Right ventricle myocardium superior (tissue), 1 donor: Measurements from ENCODE around the gene SMARCA2. TPM values are rescaled to one million over a fixed set of nuclear protein-coding genes. Genes with fewer than 3 reads are reported as not detected.
"Not testable (repeated sequence)": the region's sequence is repeated elsewhere in the genome, so short reads cannot be mapped to it uniquely, and the experiment has no call there.

Source experiments
- ATAC-seq: fragments of 200-7000 bp; cut with Tn5 transposase; one replicate; pipeline ENCODE4 v1.9.1; 2020; ENCODE audit warnings: mild to moderate bottlenecking; ENCODE audit not compliant: poor library complexity
- DNase-seq: peaks from one replicate; pipeline ENCODE4 v3.0.0-alpha.2; 2020
- intact Hi-C: fragments of 100-400 bp; cut with DNase I; formaldehyde crosslinking; loops from one replicate; pipeline ENCODE4 v1.11.2; 2022
- total RNA-seq: library from RNA; stranded (reverse); fragmentation: NEBNext Ultra II Directional; extraction: Animal tissue kit (Norgen Biotek cat#: 25700); gene quantifications from one replicate; pipeline ENCODE4 v1.2.1, GENCODE V29; 2021
- donor health status: DM: no; HTN: yes; CAD: no; lungs with severe emphysema.

SMARCA2 gene
- total RNA-seq, 1 donor from 2014 or later: 101 TPM

DNA sequence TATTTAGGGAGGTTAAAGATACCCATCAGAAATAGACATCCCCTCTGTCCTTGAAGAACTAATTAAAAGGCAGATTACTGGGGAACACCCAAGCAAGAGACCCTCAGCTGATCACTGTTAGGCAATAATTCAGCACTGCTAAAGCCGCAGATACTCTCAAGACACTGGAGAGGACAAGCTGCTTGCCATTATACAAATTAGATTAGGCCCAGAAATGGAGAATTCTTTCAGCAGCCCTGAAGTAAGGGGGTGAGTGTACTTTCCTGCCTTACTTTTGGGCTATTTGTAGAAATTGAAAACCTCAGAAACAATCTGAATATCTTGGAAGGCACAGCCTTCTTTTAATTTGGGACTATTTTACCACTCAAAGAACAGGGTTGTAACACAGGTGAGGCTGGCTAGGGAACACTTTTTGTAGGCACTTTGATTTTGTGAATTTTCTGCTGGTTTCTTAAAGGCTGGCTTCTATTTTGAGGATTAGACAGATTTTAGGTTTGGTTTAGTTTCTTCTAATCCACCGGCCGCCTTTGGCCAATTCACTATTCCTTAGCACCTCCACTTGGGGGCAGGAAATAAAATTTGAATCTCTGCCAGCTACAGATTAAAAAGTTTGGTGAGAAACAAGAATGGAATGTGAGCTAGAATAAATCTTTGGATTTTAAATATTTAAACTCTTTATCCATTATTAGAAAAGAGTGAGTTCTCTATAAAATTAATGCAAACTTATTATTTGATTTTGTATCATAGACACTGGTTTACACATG, 106.0 kb downstream of the SMARCA2 start:
- DNase-seq: no peak
- ATAC-seq: no peak
- intact Hi-C loops: loop anchor here (10.0 kb wide), 1 partner anchor 114 kb away; no protein-coding TSS in a partner anchor

DNA sequence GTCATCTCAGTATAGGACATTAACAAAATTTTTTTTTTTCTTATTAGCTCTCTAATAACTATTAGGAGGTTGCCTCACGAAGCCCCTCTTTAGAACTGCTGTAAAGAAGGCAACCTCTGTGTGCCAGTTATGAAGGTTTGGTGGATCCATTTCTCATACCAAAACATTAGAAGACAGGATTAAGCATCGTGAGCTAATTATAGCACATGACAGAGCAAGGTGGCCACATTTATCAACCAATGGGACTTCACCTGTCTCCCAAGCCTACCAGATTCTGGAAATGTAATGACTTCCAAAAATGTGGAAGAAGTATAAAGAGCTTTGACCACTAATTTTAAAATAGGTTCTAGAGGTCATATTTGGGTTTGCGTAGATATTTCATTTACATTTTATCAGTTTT, 107.2 kb downstream of the SMARCA2 start:
- intact Hi-C loops: loop anchor here (10.0 kb wide), 1 partner anchor 113 kb away; no protein-coding TSS in a partner anchor
- DNase-seq (no peak), ATAC-seq (no peak)

DNA sequence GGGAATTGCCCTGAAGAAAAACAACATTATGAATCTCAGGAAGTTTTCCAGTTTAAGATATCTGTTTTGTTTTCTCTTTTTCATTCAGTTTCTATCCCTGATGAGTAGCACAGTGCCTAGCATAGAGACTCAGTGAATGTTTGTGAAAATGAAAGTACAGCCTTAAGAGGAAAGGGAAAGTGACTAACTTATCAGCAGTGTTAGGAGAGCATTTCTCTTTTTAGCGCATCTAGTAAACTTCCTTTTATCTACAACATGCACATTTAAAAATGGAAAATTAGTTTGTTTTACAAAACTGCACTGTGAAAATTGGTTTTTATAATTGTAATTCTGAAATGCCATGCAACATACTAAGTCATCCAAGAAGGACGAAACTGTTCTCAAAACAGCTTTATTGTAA, 110.8 kb downstream of the SMARCA2 start:
- ATAC-seq: peak; percentile 57
- intact Hi-C loops: loop anchor here (10.0 kb wide), 1 partner anchor 109 kb away; no protein-coding TSS in a partner anchor
- no peak for DNase-seq

DNA sequence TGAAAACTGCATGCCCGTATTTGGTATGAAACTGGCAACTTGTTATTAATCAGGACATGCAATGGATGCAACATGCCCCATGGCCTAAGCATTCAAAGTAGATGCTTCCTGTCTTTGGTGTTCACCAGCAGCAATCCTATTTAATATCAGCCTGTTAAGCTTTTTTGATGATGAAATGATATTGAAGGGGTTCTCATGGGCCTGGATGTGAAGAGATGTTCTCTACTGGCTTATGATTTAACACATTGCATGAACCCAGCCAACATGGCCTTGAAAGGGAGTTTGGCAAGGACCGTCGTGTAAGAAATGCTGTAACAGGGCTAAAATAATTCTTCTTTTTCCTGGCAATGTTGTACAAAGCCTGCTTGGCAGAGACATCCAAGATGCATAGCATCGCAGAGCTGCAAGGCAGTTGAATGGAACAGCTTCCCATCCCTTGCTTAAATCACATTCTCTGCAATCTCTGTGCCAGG, 111.2 kb downstream of the SMARCA2 start:
- ATAC-seq: peak; percentile 32
- intact Hi-C loops: loop anchor here (10.0 kb wide), 1 partner anchor 108 kb away; no protein-coding TSS in a partner anchor
- no peak for DNase-seq

DNA sequence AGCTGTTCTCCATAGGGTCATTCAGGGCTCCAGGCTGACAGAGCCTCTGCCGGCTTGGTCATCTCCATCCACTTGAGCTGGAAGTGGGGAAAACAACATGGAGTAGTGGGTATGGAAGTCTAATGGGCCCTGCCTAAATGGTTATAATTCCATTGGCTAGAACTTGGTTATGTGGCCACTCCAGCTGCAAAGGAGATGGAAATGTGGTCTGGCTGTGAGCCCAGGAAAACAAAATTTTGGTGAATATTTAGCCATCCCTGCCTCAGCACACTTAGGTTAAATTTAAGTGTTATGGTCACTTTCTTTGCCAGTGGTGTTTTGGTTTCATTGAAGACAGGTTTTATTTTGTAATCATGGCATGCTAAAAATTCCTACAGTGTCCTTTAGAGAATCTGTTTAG, 112.3 kb downstream of the SMARCA2 start:
- ATAC-seq: peak; percentile 2
- DNase-seq: no peak
- intact Hi-C loops: loop anchor here (10.0 kb wide), 1 partner anchor 107 kb away; no protein-coding TSS in a partner anchor

DNA sequence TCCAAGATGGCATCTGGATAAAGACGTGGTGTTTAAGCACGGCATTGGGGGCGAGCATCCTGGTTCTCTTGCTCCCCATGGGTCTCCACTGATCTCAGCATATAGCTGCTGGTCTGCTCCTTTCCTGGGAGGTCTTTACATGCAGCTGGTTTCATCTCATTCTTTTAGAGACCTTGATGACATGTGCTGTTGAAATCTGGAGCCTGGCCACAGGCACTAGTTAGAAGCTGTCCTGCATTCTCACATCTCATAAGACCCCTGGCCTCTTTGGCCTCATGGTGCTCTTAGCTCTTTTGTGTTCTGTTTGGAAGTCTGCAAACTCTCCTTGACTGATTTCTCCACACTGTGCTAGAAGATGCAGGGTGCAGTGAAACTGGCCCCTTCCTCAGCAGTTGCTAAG, 113.0 kb downstream of the SMARCA2 start:
- intact Hi-C loops: loop anchor here (10.0 kb wide), 1 partner anchor 107 kb away; no protein-coding TSS in a partner anchor
- no peak for DNase-seq
- ATAC-seq: no peak

DNA sequence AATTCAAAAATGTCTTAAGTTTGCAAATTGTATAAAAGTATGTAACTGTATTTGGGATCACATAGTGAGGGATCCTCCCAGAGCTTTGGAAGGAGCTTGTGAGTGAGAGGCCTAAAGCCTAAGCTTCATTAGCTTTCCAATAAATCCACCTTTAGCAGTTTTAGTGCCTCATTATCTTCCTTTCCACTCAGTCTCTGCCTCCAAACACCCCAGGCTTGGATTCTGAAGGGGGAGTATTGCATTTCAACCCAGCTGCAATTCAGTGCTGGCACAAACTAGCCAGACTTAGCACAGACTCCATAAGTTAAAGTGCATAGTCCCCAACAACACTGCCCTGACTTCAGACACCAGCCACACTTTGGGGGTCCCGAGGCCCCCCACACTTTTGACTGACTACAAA, 113.5 kb downstream of the SMARCA2 start:
- DNase-seq (no peak), ATAC-seq (no peak)
- intact Hi-C loops: loop anchor here (10.0 kb wide), 1 partner anchor 106 kb away; no protein-coding TSS in a partner anchor

DNA sequence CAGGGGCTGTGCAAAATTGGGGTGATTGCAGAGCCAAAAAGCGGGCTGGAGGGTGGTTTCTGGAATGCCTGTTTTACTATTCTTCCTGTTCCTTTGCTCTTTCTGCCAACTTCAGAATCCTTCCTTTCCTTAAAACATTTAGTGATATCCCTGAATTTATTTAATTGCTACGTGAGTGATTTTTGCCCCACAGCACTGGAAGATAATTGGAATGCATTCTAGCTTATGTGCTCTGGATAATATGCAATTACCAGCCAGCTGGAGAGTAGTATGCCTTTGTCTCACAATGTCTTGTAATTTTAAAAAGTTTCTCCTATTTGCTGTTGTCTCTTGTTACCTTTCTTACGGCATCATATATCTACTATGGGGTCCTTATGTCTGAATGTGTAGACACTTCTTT, 115.8 kb downstream of the SMARCA2 start:
- intact Hi-C loops: loop anchor here (10.0 kb wide), 2 partner anchors 674 to 704 kb away; no protein-coding TSS in a partner anchor
- DNase-seq (no peak), ATAC-seq (no peak)

DNA sequence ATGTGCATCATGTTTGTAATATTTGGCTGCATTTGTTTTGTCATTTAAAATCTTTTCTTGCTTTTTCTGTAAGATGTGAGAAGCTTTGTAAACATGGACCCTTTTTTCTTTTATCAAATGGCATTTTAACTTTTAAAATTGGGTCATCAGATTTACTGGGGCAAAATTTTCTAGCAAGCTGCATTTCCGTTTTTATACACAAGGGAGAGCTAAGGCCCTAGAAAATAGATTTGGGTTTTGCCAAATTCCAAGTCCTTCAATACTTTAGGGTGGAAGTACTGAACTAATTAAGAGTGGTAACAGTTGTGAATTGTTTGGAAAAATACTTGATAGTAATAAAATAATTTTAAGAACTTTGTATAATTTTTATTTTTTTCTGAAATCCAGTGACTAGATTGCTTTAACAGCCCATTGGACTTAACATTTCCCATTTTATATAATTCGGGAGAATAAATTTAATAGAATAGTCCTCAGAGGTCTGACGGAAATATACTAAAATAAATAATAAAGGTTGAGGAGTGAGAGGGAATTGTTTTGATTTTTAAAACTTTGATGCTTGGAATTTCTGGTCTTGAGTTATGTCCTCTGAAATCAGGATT, 117.4 kb downstream of the SMARCA2 start:
- intact Hi-C loops: loop anchor here (10.0 kb wide), 2 partner anchors 672 to 702 kb away; no protein-coding TSS in a partner anchor
- DNase-seq: no peak
- peak; percentile 60 for ATAC-seq

DNA sequence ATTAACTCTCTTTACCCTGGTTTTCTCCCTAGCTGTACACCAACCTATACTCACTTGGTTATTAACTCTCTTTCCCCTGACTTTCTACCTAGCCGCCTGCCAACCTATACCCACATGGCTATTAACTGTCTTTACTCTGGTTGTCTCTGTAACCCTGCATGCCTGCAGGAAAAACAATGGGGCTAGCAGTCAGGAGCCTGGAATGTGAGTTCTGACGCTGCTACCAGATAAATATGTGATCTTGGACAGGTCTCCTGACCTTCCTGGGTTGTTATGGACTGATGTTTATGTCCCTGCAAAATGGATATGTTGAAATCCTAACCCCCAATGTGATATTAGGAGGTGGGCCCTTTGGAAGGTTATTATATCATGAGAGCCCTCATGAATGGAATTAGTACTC, 119.2 kb downstream of the SMARCA2 start:
- no peak for DNase-seq
- intact Hi-C loops: loop anchor here (10.0 kb wide), 2 partner anchors 670 to 700 kb away; no protein-coding TSS in a partner anchor
- ATAC-seq: peak; percentile 48

DNA sequence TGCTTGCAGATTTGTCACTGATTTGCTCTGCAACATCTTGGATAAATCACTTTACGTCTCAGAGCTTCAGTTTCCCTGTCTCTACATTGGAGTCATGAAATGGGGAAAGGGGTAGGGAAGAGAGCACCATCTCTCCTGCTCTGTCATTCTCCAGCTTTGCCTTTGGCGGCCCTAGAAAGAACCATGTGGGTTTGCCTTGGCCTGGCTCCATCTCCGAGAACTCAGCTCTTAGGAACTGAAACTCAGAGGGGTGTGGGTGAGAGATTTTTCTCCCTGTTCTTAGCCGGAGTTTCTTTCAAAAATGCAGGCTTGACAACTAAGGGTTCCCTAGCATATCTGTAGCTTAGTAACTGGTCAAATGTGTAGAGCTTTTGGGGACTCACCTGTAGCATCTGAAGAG, 123.5 kb downstream of the SMARCA2 start:
- DNase-seq (no peak), ATAC-seq (no peak)
- intact Hi-C loops: loop anchor here (10.0 kb wide), 2 partner anchors 666 to 696 kb away; no protein-coding TSS in a partner anchor

DNA sequence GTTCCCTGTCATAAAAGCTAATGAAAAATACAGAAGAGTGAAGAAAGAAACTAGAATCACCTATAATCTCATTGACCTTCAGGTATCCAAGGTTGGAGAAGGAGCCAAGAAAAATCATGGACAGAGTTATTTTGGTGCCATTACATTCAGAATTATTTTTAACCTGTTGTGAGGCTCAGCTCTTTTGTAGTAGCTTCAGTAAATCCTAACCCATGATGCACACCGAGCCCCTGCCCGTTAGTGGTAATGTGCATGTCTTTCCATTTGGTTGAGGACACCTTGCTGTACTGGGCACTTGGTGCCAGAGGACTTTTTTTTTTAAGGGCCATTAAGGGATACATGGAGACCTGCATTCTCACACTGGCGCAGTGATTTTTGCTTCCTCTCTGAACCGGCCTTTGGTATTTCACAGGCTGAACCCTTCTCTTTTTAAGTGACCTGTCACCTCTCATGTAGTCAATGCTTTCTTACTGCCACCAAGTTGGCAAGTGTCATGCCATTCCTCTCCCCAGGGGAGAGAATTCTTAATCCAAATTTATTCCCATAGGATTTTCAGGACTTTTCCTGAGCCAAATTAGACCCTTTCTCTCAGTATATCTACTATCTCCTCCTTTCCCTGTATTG, 125.6 kb downstream of the SMARCA2 start:
- intact Hi-C loops: loop anchor here (5.0 kb wide), 1 partner anchor 487 kb away; no protein-coding TSS in a partner anchor
- ATAC-seq: peak; percentile 71
- DNase-seq: no peak

DNA sequence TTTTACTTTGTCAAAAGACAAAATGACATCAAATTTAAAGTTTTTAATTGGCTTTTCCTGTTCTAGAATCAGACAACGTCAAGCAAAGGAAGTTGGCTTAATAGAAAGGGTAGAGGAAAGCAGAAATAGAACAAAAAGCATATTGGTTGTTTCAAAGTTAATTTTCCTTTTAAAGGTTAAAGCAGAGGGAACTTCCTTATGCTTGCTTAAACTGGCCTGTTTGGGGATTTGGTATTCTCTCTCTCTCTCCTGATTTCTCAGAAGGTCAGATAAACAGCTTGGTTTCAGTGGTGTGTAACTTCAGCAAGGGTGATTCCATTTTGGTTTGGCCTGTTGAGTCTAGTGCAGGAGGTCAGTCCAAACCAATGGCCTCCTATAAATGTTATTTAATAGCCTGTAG, 127.1 kb downstream of the SMARCA2 start:
- ATAC-seq: no peak
- intact Hi-C loops: loop anchor here (5.0 kb wide), 1 partner anchor 485 kb away; no protein-coding TSS in a partner anchor
- no peak for DNase-seq

DNA sequence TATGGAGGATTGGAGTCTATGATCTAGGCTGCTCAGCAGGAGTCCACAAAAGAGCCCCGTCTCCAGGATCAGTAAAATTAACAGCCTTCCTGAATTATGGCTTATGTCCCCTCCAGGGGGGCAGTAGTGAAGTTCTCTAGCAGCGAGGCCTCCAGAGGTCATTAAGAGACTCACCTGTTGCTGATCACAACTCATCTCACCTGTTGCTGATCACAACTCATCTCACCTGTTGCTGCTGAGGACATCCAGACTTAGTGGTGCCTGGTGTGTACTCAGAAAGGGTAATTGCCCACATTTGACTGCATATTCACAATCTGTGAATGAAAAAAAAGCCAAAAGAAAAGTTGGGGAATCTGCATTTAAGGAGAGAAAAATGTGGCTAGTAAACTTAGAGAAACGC, 129.5 kb downstream of the SMARCA2 start:
- intact Hi-C loops: loop anchor here (5.0 kb wide), 1 partner anchor 483 kb away; no protein-coding TSS in a partner anchor

DNA sequence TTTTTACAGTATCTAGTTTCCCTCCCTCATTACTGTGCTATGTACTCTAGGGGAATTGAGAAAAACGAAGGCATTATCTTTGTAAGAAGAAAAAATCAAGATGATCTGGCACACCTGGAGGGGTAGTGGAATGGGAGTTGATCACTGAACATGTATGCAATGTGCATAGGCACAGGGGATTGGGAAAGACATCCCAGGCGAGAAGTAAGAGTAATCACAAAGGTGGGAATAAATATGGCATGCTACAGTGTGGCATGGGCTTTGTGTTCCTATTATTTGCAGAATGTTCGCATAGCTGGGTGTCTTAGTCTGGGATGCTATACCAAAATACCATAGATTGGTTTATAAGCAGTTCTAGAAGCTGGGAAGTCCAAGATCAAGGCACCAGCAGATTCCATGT, 130.6 kb downstream of the SMARCA2 start:
- intact Hi-C loops: no loop called here
- no peak for ATAC-seq
- DNase-seq: no peak

More for the DNA sequence above, 129.5 kb downstream of the SMARCA2 start:
- no peak for DNase-seq
- no peak for ATAC-seq

DNA sequence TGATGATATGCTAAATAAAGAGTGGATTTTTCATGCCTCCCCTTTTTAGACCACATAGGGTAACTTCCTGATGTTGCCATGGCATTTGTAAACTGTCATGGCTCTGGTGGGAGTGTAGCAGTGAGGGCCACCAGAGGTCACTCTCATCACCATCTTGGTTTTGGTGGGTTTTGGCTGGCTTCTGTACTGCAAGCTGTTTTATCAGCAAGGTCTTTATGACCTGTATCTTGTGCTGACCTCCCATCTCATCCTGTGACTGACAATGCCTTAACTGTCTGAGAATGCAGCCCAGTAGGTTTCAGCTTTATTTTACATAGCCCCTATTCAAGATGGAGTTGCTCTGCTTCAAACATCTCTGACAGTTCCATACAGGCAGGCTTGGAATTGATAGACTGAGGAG, 131.6 kb downstream of the SMARCA2 start:
- DNase-seq, intact Hi-C loops, ATAC-seq: not testable (repeated sequence)

DNA sequence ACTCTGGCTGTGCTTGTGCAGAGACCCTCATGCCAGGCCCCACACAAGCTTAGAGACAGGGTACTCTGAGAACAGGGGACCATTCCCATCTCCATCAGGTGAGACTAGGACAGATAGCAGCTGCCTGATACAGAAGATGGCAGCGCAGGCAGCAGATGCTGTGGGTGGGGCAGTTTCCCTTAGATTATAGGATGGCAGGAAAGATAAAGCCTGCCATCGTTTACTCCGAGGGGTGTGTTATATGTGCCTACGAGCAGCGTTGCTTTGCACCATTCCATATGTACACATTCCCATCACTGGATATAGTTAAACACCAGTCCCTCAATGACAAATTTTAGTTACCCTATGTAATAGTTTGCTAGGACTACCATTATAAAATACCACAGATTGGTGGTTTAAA, 135.2 kb downstream of the SMARCA2 start:
- no peak for ATAC-seq
- intact Hi-C loops: no loop called here
- DNase-seq: no peak

DNA sequence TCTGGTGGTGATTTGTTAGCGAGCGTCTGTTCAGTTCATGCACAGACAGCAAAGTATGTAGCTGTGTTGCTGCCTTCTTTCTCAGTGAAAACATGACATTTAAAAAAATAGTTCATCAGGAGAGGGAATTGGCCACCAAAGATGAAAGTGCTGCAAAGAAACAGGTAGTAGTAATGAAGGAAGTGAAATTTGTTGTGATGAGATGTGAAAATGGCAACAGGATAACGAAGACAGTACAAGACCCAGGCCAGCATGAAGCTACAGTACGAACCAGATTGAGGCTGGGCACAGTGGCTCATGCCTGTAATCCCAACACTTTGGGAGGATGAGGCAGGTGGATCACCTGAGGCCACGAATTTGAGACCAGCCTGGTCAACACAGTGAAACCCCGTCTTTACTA, 136.0 kb downstream of the SMARCA2 start:
- DNase-seq: no peak
- ATAC-seq: no peak
- intact Hi-C loops: no loop called here
